ENCODE measurements around the gene GLP1R.

DNA sequence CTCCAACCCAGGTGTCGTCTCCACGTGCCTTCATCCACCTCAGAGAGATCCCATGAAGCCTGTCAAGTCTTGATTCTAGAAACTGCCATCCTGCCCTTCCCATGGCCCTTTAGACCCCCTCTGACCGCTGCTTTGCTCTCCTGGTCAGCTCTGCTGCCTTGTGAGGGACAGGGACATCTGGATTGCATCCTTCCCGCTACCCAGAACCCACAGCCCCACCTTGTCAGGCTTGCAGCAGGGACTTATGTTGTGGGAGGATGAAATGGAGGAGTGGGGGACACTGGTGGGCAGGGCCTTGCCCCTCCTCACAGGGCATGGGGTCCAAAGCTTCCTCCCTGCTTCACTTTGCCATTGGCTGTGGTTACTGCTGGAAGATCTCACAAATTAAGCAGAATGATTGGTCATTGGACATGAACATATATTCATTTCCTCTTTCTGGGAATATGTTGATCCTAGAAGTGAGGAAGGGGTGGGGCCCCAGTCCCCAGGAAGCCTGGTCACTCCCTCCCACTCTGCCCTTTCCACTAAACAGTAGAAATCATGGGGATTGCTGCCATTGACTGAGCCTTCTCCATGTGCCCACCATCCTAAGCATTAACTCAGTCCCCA, 4.5 kb downstream of the GLP1R start:
- no peak for TF ChIP-seq FOSL1 (IDR thresholded peaks at IDR 0.05; ENCODE audit: low read depth)
- no peak for TF ChIP-seq POLR2AphosphoS5 (IDR thresholded peaks at IDR 0.05; ENCODE audit: low read depth, low read length)
- TF ChIP-seq EZH2phosphoT487 (IDR thresholded peaks at IDR 0.05; ENCODE audit: borderline replicate concordance): no peak
- TF ChIP-seq CTCF (IDR thresholded peaks at IDR 0.05 in 2 of 3, conservative IDR thresholded peaks at IDR 0.05 in 1 of 3; ENCODE audit: borderline replicate concordance in 1 of 3, insufficient read depth in 1 of 3, low read depth in 2 of 3, low read length in 2 of 3): no peak
- TF ChIP-seq JUND (IDR thresholded peaks at IDR 0.05): no peak
- no peak for TF ChIP-seq ELF1 (IDR thresholded peaks at IDR 0.05; ENCODE audit: borderline replicate concordance, low read depth)
- TF ChIP-seq ZFX (IDR thresholded peaks at IDR 0.05): no peak
- TF ChIP-seq EZH2 (IDR thresholded peaks at IDR 0.05): no peak
- TF ChIP-seq ZNF274 (IDR thresholded peaks at IDR 0.05; ENCODE audit: low read depth, low read length): no peak
- no peak for TF ChIP-seq SIN3A (IDR thresholded peaks at IDR 0.05; ENCODE audit: low read depth)
- no peak for TF ChIP-seq POLR2A (IDR thresholded peaks at IDR 0.05; ENCODE audit: borderline replicate concordance, extremely low read depth, insufficient read depth, insufficient read length)
- TF ChIP-seq RAD21 (IDR thresholded peaks at IDR 0.05; ENCODE audit: low read depth): no peak
- TF ChIP-seq SRF (IDR thresholded peaks at IDR 0.05; ENCODE audit: low read depth): no peak
